Stimulated activated naive CD8-positive, alpha-beta T cell treated with anti-CD3 and anti-CD28 coated beads, Interleukin-15, Interleukin-2, amounts not matched to agents 100 ng/mL and 50 ng/mL, for 24 hours (primary cell): ENCODE data around the gene TCF4.

ENCODE experiments used
- H3K27ac Mint-ChIP-seq: one replicate; pipeline ENCODE4 v1.8.0; 2021; ENCODE audit warnings: mild to moderate bottlenecking, mixed read lengths
- H3K27me3 Mint-ChIP-seq: one replicate; pipeline ENCODE4 v1.8.0; 2021; ENCODE audit warnings: mixed read lengths
- H3K36me3 Mint-ChIP-seq: one replicate; pipeline ENCODE4 v1.8.0; 2021; ENCODE audit warnings: low read depth, mixed read lengths
- H3K4me1 Mint-ChIP-seq: one replicate; pipeline ENCODE4 v1.8.0; 2021; ENCODE audit warnings: low read depth, mixed read lengths
- H3K4me3 Mint-ChIP-seq: one replicate; pipeline ENCODE4 v1.8.0; 2021; ENCODE audit warnings: mild to moderate bottlenecking, mixed read lengths
- H3K9me3 Mint-ChIP-seq: one replicate; pipeline ENCODE4 v1.8.0; 2021; ENCODE audit warnings: mixed read lengths

TCF4 gene

GRCh38 chr18:55446996-55447671 is 140.9 kb downstream of the TCF4 start:
- H3K27ac Mint-ChIP-seq, result no peak overlapping the region
- no peak overlapping the region for H3K4me3 Mint-ChIP-seq
- H3K4me1 Mint-ChIP-seq, result peaks cover 4% of the 10 kb centered on the region
- H3K36me3 Mint-ChIP-seq, result no peaks in the 10 kb centered on the region
- peaks cover 9% of the 10 kb centered on the region for H3K9me3 Mint-ChIP-seq
- peaks cover 4% of the 10 kb centered on the region for H3K27me3 Mint-ChIP-seq

GRCh38 chr18:55444536-55444935 is 143.5 kb downstream of the TCF4 start:
- Mint-ChIP-seq H3K4me3 (no peak overlapping the region), H3K36me3 (no peaks in the 10 kb centered on the region), H3K27me3 (peaks cover 4% of the 10 kb centered on the region), H3K9me3 (peaks cover 9% of the 10 kb centered on the region), H3K27ac (no peak overlapping the region), H3K4me1 (peaks cover 14% of the 10 kb centered on the region)

- Mint-ChIP-seq H3K27ac (no peak overlapping the region), H3K4me1 (peaks cover 14% of the 10 kb centered on the region), H3K27me3 (peaks cover 4% of the 10 kb centered on the region), H3K9me3 (peaks cover 9% of the 10 kb centered on the region), H3K36me3 (no peaks in the 10 kb centered on the region), H3K4me3 (no peak overlapping the region)
These were observed 144.2 kb downstream of the TCF4 start for GRCh38 chr18:55443776-55444175.

DNA sequence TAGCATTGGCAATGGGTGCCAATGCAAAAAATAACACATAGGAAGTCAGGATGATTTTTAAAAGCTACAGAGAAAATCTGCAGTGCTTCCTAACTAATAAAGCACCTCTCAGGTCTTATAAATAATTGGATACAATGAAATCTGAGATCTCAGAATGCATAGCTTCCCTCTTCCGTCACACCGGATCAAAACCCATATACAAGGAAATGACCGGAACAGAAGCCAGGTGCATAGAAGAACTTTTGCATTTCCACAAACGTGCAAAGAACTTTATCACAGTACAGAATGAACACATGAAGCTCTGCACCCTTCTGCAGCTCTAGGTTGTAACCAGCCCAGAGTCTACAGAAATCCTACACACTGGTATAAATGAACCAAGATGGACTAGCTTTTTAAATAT is 145.4 kb downstream of the TCF4 start:
- H3K4me1 Mint-ChIP-seq, result peaks cover 14% of the 10 kb centered on the region
- H3K27ac Mint-ChIP-seq, result no peak overlapping the region

DNA sequence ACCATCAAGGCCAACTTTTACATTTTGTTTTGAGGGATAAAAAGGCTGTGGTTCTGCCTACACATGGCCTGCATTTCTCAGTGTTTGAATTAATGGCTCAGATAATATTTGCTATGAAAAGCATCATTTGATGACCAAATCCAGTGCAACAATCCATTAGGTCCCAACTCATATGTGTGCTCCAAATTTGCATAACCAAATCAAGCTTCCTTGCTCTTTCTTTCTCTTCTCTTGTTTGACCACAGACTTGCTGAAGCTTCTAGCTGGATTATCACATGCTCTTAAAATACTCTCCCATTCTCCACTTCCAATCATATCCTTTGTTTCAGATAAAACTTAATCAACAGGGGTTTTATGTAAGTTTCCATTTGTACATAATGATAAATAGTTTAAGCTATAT is 147.0 kb downstream of the TCF4 start:
- H3K9me3 Mint-ChIP-seq, result peaks cover 9% of the 10 kb centered on the region
- no peaks in the 10 kb centered on the region for H3K36me3 Mint-ChIP-seq
- peaks cover 11% of the 10 kb centered on the region for H3K4me1 Mint-ChIP-seq
- H3K27ac Mint-ChIP-seq, result no peak overlapping the region
- H3K27me3 Mint-ChIP-seq, result peaks cover 4% of the 10 kb centered on the region
- no peak overlapping the region for H3K4me3 Mint-ChIP-seq

More for the DNA sequence above, 145.4 kb downstream of the TCF4 start:
- no peak overlapping the region for H3K4me3 Mint-ChIP-seq
- H3K36me3 Mint-ChIP-seq, result no peaks in the 10 kb centered on the region
- peaks cover 9% of the 10 kb centered on the region for H3K9me3 Mint-ChIP-seq
- peaks cover 4% of the 10 kb centered on the region for H3K27me3 Mint-ChIP-seq

DNA sequence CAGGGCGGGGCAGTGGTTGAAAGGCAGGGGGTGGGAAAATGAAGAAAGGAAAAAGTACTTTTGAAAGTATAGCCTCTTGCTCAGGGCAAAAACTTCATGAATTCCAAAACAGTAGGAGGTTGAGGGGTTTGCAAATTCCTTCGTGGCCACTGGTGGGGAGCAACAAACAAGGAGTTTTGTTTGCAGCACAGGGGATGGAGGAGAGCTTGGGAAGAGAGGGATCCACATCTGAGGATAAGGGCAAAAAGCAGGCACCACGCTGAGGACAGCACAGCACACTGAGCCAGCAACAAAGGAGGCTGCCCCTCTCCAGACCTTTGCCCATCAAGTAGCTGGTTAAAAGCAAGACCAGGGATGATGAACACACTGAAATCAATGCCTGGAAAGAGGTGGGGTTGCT is 148.9 kb downstream of the TCF4 start:
- H3K9me3 Mint-ChIP-seq, result no peaks in the 10 kb centered on the region
- H3K27ac Mint-ChIP-seq, result no peak overlapping the region
- H3K27me3 Mint-ChIP-seq, result no peaks in the 10 kb centered on the region
- no peaks in the 10 kb centered on the region for H3K36me3 Mint-ChIP-seq
- peaks cover 11% of the 10 kb centered on the region for H3K4me1 Mint-ChIP-seq
- H3K4me3 Mint-ChIP-seq, result no peak overlapping the region

GRCh38 chr18:55435592-55435991 is 152.4 kb downstream of the TCF4 start:
- H3K27ac Mint-ChIP-seq, result no peak overlapping the region
- no peak overlapping the region for H3K4me3 Mint-ChIP-seq
- H3K27me3 Mint-ChIP-seq, result no peaks in the 10 kb centered on the region
- peaks cover 4% of the 10 kb centered on the region for H3K9me3 Mint-ChIP-seq
- no peaks in the 10 kb centered on the region for H3K36me3 Mint-ChIP-seq
- H3K4me1 Mint-ChIP-seq, result peaks cover 8% of the 10 kb centered on the region

DNA sequence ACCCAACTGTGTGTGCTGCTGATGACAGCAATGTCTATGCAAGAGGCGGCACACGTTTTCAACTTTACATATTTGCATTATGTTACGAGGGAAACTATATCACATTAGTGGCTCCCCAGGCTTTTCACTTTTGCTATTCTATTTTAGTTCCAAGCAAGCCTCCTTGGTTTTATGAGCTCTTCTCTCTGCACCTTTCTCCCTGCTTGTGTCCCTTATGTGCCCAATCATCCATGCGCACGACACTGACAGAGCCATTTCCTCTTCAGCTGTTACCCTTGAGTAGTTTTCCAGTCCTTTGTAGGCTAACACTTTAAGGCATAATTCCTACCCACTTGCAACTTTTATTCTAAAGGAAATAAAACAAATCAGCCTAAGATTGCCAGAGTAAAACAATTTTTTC is 154.3 kb downstream of the TCF4 start:
- Mint-ChIP-seq H3K27ac (no peak overlapping the region), H3K4me1 (no peaks in the 10 kb centered on the region), H3K36me3 (no peaks in the 10 kb centered on the region), H3K4me3 (no peak overlapping the region), H3K9me3 (peaks cover 4% of the 10 kb centered on the region), H3K27me3 (no peaks in the 10 kb centered on the region)

GRCh38 chr18:55433140-55433539 is 154.9 kb downstream of the TCF4 start:
- peaks cover 4% of the 10 kb centered on the region for H3K9me3 Mint-ChIP-seq
- no peaks in the 10 kb centered on the region for H3K27me3 Mint-ChIP-seq
- no peaks in the 10 kb centered on the region for H3K4me1 Mint-ChIP-seq
- H3K27ac Mint-ChIP-seq, result no peak overlapping the region
- H3K36me3 Mint-ChIP-seq, result no peaks in the 10 kb centered on the region
- H3K4me3 Mint-ChIP-seq, result no peak overlapping the region

DNA sequence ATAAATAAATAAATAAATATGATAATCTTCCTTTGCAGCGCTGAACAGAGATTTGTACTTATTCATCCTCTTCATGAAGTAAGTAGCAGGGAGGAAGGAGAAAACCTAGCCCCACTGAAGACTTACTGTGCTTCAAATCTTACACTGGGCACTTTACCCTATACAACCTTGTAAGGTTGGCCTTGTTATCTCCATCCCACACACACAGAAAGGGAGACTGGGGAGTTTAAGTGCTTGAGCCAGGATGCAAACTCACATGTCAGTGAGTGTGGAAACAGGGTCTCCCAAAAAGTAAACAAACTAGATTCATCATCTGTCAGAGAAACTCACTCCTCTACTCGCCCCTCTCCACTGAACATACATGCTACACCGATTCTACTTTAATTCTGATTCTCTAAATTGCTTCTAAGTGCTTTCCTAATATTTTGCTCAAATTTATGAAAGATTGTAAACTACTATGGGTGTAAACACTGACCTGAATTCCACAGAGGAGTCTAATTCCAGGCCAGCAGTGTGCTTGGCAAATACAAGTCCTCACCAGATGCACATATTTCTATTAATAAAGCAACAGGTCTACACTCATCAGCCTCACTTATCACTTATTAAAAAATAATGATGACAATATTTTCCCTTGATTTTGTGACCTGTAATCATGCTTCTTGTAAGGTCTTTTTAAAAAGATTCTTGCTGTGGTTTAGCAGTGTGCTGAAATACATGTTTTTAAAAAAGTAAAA is 155.5 kb downstream of the TCF4 start:
- H3K27ac Mint-ChIP-seq, result no peak overlapping the region
- H3K36me3 Mint-ChIP-seq, result no peaks in the 10 kb centered on the region
- H3K9me3 Mint-ChIP-seq, result peaks cover 4% of the 10 kb centered on the region
- no peaks in the 10 kb centered on the region for H3K27me3 Mint-ChIP-seq
- no peaks in the 10 kb centered on the region for H3K4me1 Mint-ChIP-seq
- H3K4me3 Mint-ChIP-seq, result no peak overlapping the region

DNA sequence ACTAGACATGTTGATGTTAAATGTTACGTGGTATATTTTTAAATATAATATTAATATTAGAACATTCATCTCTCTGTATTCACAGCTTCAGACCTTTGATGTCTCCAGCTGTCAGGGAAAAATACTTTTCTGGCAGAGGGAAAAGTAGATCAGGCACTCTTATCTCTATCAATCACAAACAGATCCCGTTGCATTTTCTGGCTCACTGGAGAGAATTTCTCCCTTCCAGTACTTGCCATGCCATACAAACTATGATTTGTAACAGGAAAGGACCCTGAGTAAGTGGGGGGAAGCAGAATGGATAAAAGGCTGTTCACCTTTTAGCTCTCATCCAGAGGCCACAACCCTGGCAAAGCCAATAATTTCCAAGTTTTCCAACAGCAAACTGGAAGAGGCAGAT is 158.0 kb downstream of the TCF4 start:
- no peaks in the 10 kb centered on the region for H3K4me1 Mint-ChIP-seq
- H3K9me3 Mint-ChIP-seq, result peaks cover 4% of the 10 kb centered on the region
- H3K4me3 Mint-ChIP-seq, result no peak overlapping the region
- H3K36me3 Mint-ChIP-seq, result no peaks in the 10 kb centered on the region
- no peak overlapping the region for H3K27ac Mint-ChIP-seq
- no peaks in the 10 kb centered on the region for H3K27me3 Mint-ChIP-seq

- H3K27me3 Mint-ChIP-seq, result no peaks in the 10 kb centered on the region
- no peak overlapping the region for H3K27ac Mint-ChIP-seq
- no peak overlapping the region for H3K4me3 Mint-ChIP-seq
- peaks cover 4% of the 10 kb centered on the region for H3K9me3 Mint-ChIP-seq
- peaks cover 3% of the 10 kb centered on the region for H3K36me3 Mint-ChIP-seq
- H3K4me1 Mint-ChIP-seq, result peaks cover 4% of the 10 kb centered on the region
These were observed 160.0 kb downstream of the TCF4 start for GRCh38 chr18:55427951-55428350.

DNA sequence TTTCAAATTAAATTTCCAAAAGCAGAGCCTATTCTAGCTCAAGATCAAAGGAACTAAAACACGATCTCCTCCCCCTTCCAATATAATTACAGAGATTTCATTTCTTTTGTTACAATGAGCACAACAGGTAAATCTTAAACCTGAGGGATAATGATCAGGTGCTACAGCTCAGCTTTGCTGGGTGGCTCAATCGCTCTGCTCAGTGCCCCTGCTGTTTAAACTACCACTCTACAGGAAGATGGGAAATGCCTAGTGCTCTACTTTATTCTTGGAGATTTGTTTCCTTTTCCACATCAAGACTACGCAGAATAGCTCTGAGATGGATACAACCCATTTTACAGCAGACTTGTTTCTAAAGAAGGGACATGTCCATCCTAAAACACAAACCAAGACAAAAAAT is 162.3 kb downstream of the TCF4 start:
- H3K4me3 Mint-ChIP-seq, result no peak overlapping the region
- no peaks in the 10 kb centered on the region for H3K27me3 Mint-ChIP-seq
- peaks cover 3% of the 10 kb centered on the region for H3K36me3 Mint-ChIP-seq
- no peak overlapping the region for H3K27ac Mint-ChIP-seq
- H3K4me1 Mint-ChIP-seq, result peaks cover 13% of the 10 kb centered on the region
- H3K9me3 Mint-ChIP-seq, result no peaks in the 10 kb centered on the region

GRCh38 chr18:55422456-55423180 is 165.4 kb downstream of the TCF4 start:
- H3K27ac Mint-ChIP-seq, result no peak overlapping the region
- peaks cover 23% of the 10 kb centered on the region for H3K4me1 Mint-ChIP-seq
- H3K9me3 Mint-ChIP-seq, result no peaks in the 10 kb centered on the region
- no peak overlapping the region for H3K4me3 Mint-ChIP-seq
- H3K27me3 Mint-ChIP-seq, result peaks cover 6% of the 10 kb centered on the region
- peaks cover 3% of the 10 kb centered on the region for H3K36me3 Mint-ChIP-seq
